K562 (cell line): ENCODE measurements around the gene CD19. TPM values are rescaled to one million over a fixed set of nuclear protein-coding genes. Genes with fewer than 3 reads are reported as not detected.

Experiments
- ATF1 ChIP-seq, 2 experiments: fragments of 450-650 bp in 1 of 2; IDR thresholded peaks; 2 replicates each; pipeline ENCODE4 v1.6.1; 2016; ENCODE audit warnings: missing compliant biosample characterization in 1 of 2, missing genetic modification characterization in 1 of 2
- CBX1 ChIP-seq: sonication (generic); IDR thresholded peaks from 2 replicates; pipeline ENCODE4 v1.6.1; 2016; ENCODE audit warnings: antibody characterized with exemption, low read depth, mild to moderate bottlenecking
- COPS2 ChIP-seq: fragments of 450-650 bp; conservative IDR thresholded peaks from 2 replicates; pipeline ENCODE4 v1.6.1; 2016; ENCODE audit warnings: mild to moderate bottlenecking, moderate library complexity
- CSDE1 ChIP-seq, 2 experiments: fragments of 450-650 bp; IDR thresholded peaks; 2 replicates each; pipeline ENCODE4 v1.6.1; 2016; ENCODE audit warnings: mild to moderate bottlenecking in 1 of 2
- FOSL1 ChIP-seq: fragments of 200-800 bp; sonication (Bioruptor generic); conservative IDR thresholded peaks from 2 replicates; pipeline ENCODE4 v1.6.1; 2016; ENCODE audit warnings: missing genetic modification characterization, missing compliant biosample characterization
- FUS ChIP-seq: fragments of 200-400 bp; formaldehyde crosslinking; optimal IDR thresholded peaks from 2 replicates; pipeline ENCODE3; 2017; ENCODE audit warnings: low read depth, low read length
- HIVEP1 ChIP-seq: fragments of 250-450 bp; sonication (Bioruptor Pico); IDR thresholded peaks from 2 replicates; pipeline ENCODE4 v1.4.0; 2020; ENCODE audit warnings: mild to moderate bottlenecking
- LCOR ChIP-seq: sonication (generic); formaldehyde crosslinking; IDR thresholded peaks from 2 replicates; pipeline ENCODE4 v1.8.0; 2022; ENCODE audit warnings: mild to moderate bottlenecking, missing genetic modification reagents
- MTA3 ChIP-seq: fragments of 450-650 bp; formaldehyde crosslinking; IDR thresholded peaks from 2 replicates; pipeline ENCODE4 v1.6.1; 2017; ENCODE audit warnings: mild to moderate bottlenecking, borderline replicate concordance
- PTRF ChIP-seq: fragments of 450-650 bp; IDR thresholded peaks from 2 replicates; pipeline ENCODE4 v1.6.1; 2016; ENCODE audit warnings: mild to moderate bottlenecking, missing genetic modification characterization, missing compliant biosample characterization
- PURB ChIP-seq: sonication (generic); formaldehyde crosslinking; IDR thresholded peaks from 2 replicates; pipeline ENCODE4 v1.9.0; 2021; ENCODE audit warnings: low read depth, mild to moderate bottlenecking, missing genetic modification reagents
- STAG1 ChIP-seq: sonication (generic); formaldehyde crosslinking; IDR thresholded peaks from 2 replicates; pipeline ENCODE4 v1.5.0; 2020; ENCODE audit warnings: missing genetic modification reagents, borderline replicate concordance
- TAF9B ChIP-seq: fragments of 450-650 bp; IDR thresholded peaks from 2 replicates; pipeline ENCODE4 v1.6.1; 2018; ENCODE audit warnings: mild to moderate bottlenecking; ENCODE audit not compliant: partially characterized antibody
- ZC3H11A ChIP-seq: IDR thresholded peaks from 2 replicates; pipeline ENCODE4 v1.6.1; 2012; ENCODE audit warnings: low read depth, low read length, improper control_type of control experiment
- ZNF133 ChIP-seq: fragments of 250-450 bp; sonication (Bioruptor Pico); IDR thresholded peaks from 2 replicates; pipeline ENCODE4 v1.4.0; 2020; ENCODE audit warnings: mild to moderate bottlenecking
- ZNF239 ChIP-seq: fragments of 250-450 bp; sonication (Bioruptor Pico); IDR thresholded peaks from 2 replicates; pipeline ENCODE4 v1.4.0; 2020; ENCODE audit warnings: mild to moderate bottlenecking
- ZNF311 ChIP-seq: fragments of 250-450 bp; sonication (Bioruptor Pico); IDR thresholded peaks from 2 replicates; pipeline ENCODE4 v1.4.0; 2020; ENCODE audit warnings: mild to moderate bottlenecking, moderate library complexity
- ZNF76 ChIP-seq: fragments of 250-450 bp; sonication (Bioruptor Pico); IDR thresholded peaks from 2 replicates; pipeline ENCODE4 v1.4.0; 2020; ENCODE audit warnings: mild to moderate bottlenecking, moderate library complexity, borderline replicate concordance
- polyA plus RNA-seq, 8 experiments: library from polyadenylated mRNA; depleted of rRNA in 4 of 8; stranded (reverse) in 5 of 8; unstranded in 3 of 8; fragments of >200 nt; fragmentation: Nextera tagmentation in 2 of 8; fragmentation: Illumina TruSeq in 1 of 8; extraction: Ambion mirVana in 2 of 8; extraction: Trizol in 1 of 8; gene quantifications; 2 replicates each; pipeline versions ENCODE4 v1.2.1 to v1.2.3, GENCODE V29; 2011 to 2014; ENCODE audit warnings: inconsistent platforms in 1 of 8, missing spikeins in 1 of 8
- total RNA-seq, 7 experiments: library from RNA; depleted of rRNA in 6 of 7; stranded (reverse); fragments of >200 nt in 6 of 7; fragmentation: Illumina TruSeq in 2 of 7; extraction: Trizol in 2 of 7; gene quantifications; 2 replicates each; pipeline versions ENCODE4 v1.2.1 to v1.2.3, GENCODE V29; 2011 to 2021; ENCODE audit warnings: low replicate concordance in 1 of 7
- TF ChIP-seq, protein P1 (sequence below): sonication (generic); formaldehyde crosslinking; IDR thresholded peaks from 2 replicates; pipeline ENCODE4 v1.5.0; 2020; ENCODE audit warnings: missing genetic modification reagents
- TF ChIP-seq, protein P2 (sequence below): fragments of 450-650 bp; IDR thresholded peaks from 2 replicates; pipeline ENCODE4 v1.6.1; 2016; ENCODE audit warnings: mild to moderate bottlenecking, moderate library complexity

Gene CD19
- total and polyA plus RNA-seq, 9 of the 15 experiments (the other 6 are each of a cell fraction or from before 2014, with no cell fraction given): 0.27 to 3.7 (median 2.0) TPM; not detected in 1

DNA sequence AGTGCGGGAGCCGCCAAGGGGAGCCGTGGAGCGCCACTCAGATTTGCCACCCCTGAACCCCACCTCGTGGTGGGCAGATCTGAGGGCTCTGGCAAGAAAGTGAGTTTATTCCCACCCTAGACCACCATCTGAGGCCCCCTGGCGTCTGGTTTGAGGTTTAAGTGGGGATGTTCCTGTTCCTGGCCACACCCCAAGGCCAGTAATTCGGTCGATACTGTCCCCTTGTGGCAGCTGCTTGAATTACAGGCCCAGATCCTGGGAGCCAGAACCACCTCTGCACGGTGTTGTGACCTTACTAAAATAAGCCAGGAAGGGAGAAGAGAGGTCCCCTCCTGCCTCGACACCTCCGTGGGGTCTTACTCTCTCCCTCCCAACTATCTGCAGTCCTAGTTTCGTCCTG, 49.7 kb downstream of the CD19 start (continued):
- TF ChIP-seq COPS2: no peak
- TF ChIP-seq, protein P1, sequence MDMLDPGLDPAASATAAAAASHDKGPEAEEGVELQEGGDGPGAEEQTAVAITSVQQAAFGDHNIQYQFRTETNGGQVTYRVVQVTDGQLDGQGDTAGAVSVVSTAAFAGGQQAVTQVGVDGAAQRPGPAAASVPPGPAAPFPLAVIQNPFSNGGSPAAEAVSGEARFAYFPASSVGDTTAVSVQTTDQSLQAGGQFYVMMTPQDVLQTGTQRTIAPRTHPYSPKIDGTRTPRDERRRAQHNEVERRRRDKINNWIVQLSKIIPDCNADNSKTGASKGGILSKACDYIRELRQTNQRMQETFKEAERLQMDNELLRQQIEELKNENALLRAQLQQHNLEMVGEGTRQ (CRISPR knock-in tag): no peak
- no peak for TF ChIP-seq ZNF76 (CRISPR knock-in tag)
- no peak for TF ChIP-seq ZNF133 (CRISPR knock-in tag)
- no peak for TF ChIP-seq CSDE1 (IDR thresholded peaks at IDR 0.05)
- TF ChIP-seq TAF9B: no peak
- TF ChIP-seq PTRF (tag): no peak
- no peak for TF ChIP-seq ZNF239 (CRISPR knock-in tag)
- TF ChIP-seq LCOR (CRISPR knock-in tag): no peak
- TF ChIP-seq, protein P2, sequence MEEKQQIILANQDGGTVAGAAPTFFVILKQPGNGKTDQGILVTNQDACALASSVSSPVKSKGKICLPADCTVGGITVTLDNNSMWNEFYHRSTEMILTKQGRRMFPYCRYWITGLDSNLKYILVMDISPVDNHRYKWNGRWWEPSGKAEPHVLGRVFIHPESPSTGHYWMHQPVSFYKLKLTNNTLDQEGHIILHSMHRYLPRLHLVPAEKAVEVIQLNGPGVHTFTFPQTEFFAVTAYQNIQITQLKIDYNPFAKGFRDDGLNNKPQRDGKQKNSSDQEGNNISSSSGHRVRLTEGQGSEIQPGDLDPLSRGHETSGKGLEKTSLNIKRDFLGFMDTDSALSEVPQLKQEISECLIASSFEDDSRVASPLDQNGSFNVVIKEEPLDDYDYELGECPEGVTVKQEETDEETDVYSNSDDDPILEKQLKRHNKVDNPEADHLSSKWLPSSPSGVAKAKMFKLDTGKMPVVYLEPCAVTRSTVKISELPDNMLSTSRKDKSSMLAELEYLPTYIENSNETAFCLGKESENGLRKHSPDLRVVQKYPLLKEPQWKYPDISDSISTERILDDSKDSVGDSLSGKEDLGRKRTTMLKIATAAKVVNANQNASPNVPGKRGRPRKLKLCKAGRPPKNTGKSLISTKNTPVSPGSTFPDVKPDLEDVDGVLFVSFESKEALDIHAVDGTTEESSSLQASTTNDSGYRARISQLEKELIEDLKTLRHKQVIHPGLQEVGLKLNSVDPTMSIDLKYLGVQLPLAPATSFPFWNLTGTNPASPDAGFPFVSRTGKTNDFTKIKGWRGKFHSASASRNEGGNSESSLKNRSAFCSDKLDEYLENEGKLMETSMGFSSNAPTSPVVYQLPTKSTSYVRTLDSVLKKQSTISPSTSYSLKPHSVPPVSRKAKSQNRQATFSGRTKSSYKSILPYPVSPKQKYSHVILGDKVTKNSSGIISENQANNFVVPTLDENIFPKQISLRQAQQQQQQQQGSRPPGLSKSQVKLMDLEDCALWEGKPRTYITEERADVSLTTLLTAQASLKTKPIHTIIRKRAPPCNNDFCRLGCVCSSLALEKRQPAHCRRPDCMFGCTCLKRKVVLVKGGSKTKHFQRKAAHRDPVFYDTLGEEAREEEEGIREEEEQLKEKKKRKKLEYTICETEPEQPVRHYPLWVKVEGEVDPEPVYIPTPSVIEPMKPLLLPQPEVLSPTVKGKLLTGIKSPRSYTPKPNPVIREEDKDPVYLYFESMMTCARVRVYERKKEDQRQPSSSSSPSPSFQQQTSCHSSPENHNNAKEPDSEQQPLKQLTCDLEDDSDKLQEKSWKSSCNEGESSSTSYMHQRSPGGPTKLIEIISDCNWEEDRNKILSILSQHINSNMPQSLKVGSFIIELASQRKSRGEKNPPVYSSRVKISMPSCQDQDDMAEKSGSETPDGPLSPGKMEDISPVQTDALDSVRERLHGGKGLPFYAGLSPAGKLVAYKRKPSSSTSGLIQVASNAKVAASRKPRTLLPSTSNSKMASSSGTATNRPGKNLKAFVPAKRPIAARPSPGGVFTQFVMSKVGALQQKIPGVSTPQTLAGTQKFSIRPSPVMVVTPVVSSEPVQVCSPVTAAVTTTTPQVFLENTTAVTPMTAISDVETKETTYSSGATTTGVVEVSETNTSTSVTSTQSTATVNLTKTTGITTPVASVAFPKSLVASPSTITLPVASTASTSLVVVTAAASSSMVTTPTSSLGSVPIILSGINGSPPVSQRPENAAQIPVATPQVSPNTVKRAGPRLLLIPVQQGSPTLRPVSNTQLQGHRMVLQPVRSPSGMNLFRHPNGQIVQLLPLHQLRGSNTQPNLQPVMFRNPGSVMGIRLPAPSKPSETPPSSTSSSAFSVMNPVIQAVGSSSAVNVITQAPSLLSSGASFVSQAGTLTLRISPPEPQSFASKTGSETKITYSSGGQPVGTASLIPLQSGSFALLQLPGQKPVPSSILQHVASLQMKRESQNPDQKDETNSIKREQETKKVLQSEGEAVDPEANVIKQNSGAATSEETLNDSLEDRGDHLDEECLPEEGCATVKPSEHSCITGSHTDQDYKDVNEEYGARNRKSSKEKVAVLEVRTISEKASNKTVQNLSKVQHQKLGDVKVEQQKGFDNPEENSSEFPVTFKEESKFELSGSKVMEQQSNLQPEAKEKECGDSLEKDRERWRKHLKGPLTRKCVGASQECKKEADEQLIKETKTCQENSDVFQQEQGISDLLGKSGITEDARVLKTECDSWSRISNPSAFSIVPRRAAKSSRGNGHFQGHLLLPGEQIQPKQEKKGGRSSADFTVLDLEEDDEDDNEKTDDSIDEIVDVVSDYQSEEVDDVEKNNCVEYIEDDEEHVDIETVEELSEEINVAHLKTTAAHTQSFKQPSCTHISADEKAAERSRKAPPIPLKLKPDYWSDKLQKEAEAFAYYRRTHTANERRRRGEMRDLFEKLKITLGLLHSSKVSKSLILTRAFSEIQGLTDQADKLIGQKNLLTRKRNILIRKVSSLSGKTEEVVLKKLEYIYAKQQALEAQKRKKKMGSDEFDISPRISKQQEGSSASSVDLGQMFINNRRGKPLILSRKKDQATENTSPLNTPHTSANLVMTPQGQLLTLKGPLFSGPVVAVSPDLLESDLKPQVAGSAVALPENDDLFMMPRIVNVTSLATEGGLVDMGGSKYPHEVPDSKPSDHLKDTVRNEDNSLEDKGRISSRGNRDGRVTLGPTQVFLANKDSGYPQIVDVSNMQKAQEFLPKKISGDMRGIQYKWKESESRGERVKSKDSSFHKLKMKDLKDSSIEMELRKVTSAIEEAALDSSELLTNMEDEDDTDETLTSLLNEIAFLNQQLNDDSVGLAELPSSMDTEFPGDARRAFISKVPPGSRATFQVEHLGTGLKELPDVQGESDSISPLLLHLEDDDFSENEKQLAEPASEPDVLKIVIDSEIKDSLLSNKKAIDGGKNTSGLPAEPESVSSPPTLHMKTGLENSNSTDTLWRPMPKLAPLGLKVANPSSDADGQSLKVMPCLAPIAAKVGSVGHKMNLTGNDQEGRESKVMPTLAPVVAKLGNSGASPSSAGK: no peak
- TF ChIP-seq FUS: no peak
- no peak for TF ChIP-seq STAG1 (CRISPR knock-in tag)
- no peak for TF ChIP-seq MTA3
- no peak for TF ChIP-seq ZNF311 (CRISPR knock-in tag)
- TF ChIP-seq CBX1: 0 out of 2 replicates have a peak, but pooled peaks have one; percentile 66
- no peak for TF ChIP-seq FOSL1
- TF ChIP-seq PURB: no peak
- TF ChIP-seq ATF1 (CRISPR knock-in tag; IDR thresholded peaks at IDR 0.05): no peak
- TF ChIP-seq ATF1 (tag; IDR thresholded peaks at IDR 0.05): 0 out of 2 replicates have a peak, but pooled peaks have one; percentile 10
- no peak for TF ChIP-seq ZC3H11A
- TF ChIP-seq HIVEP1 (CRISPR knock-in tag): no peak
